ENCODE measurements around the gene MMAB.

GRCh38 chr12:109557200-109557599, 16.1 kb downstream of the MMAB start:
- TF ChIP-seq ARNT (IDR thresholded peaks at IDR 0.05): no peak
- no peak for TF ChIP-seq FOXA1 (IDR thresholded peaks at IDR 0.05)
- no peak for TF ChIP-seq PKNOX1 (IDR thresholded peaks at IDR 0.05)
